Measurements from ENCODE around the gene GADD45GIP1. TPM values are rescaled to one million over a fixed set of nuclear protein-coding genes. Genes with fewer than 3 reads are reported as not detected.
A peak's percentile ranks its signal among the peaks of the same experiment; 100 is the strongest.

The GADD45GIP1 gene
- 10 to 100 TPM; 23.2 to 46.5 (median 28.4) TPM for polyA plus RNA-seq (ENCODE audit: insufficient read length in 4 of 4)

DNA sequence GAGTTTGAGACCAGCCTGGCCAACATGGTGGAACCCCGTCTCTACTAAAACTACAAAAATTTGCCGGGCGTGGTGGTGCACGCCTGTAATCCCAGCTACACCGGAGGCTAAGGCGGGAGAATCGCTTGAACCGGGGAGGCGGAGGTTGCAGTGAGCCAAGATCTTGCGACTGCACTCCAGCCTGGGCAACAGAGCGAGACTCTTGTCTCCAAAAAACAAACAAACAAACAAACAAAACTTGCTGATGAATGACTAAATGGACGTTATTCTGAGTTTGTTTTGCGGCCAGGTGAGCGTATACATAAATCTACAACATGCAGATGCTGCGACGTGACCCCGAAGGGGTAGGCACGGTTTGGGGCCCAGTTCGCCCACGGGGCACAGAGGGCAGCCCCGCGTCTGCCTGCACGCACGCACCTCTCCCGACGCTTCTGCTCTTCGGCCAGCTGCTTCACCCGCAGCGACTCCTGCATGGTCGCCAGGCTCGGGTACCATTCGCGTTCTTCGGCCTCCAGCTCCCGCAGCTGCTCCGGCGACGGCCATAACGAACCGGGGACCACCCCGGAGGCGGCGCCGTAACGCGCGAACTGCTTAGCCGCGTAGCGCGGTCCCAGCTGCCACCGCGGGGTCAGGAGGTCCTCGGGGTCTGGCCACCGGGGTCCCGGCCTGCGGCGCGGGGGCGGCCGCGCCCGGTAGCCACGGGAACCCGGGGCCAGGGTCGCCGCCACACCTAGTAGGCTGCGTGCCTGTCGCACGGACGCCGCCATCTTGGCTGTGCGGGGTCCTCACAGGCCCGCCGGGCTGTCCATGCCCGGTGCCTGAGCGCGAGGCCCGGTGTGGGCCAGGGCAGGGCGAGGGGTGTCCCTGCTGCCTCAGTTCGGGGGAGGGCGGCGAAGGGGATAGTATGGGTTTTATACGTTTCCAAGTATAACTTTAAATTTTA, at the start of gene GADD45GIP1:
Gene GADD45GIP1 (minus strand): TSS at position 778 of the 943 bp plus-strand sequence. CDS start 11 bp downstream, at position 767.
- DNase-seq (ENCODE audit: low read depth in 4 of 4, low spot score in 3 of 4), result peak in 1 of 4 donors; percentile 66

DNA sequence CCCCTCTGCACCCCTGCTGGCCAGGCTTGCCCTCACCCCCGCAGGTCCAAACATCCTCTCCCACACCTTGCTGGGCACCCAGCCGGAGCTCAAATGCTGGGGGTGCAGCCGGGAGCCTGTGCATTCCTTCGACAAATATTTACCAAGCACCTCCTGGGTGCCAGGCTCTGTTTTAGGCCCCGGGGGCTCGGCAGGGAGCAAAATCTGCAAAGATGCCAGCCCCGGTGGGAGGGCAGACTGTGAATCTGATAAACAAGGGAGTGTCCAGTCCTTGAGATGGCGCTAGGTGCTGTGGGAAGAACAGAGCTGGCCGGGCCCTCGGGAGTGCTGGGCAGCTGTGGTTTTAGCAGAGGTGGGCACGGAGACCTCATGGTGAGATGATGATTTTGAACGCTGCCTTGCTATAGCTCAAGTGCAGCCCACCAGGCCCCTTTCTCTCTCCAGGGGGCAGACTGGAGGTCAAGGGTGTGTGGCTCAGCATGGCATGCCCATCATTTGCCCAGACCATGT, 48.9 kb upstream of the GADD45GIP1 start:
- DNase-seq (ENCODE audit: low read depth in 4 of 4, low spot score in 3 of 4), result no peak

DNA sequence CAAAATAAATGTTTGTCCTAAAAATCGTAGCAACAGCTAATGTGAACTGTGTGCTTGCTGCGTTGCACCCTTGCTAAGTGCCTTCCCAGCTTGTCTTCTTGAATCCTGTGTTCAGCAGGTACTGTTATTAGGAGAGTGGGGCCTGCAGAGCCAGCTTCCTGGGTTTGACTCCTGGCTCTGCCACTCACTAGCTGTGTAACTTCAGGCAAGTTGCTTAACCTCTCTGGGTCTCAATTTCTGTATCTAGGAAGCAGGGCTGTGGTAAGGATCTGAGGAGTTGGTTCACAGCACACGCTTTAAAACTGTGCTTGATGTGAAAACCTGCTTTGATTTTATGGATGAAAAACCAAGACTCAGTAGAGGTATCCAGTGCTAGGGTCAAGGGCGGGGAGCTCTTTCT, 48.2 kb upstream of the GADD45GIP1 start:
- no peak for DNase-seq (ENCODE audit: low read depth in 4 of 4, low spot score in 3 of 4)

DNA sequence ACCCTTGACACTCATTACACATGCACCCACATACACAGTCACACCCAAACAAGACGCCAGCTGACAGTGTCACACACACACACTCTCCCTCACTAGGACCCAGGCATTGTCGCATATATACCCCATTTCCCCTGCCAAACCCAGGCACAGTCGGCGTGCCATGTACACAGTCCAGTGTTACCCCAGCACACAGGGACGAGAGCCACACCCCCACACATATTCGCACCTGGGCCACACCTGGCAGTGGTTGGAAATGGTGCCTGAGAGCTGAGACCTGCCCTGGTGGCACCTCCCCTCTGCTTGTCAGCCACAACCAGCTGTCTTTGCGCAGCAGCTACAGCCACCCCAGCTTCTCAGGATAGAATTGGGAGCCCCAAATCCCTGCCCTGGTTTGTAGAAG, 47.2 kb upstream of the GADD45GIP1 start:
- DNase-seq (ENCODE audit: low read depth in 4 of 4, low spot score in 3 of 4), result no peak

DNA sequence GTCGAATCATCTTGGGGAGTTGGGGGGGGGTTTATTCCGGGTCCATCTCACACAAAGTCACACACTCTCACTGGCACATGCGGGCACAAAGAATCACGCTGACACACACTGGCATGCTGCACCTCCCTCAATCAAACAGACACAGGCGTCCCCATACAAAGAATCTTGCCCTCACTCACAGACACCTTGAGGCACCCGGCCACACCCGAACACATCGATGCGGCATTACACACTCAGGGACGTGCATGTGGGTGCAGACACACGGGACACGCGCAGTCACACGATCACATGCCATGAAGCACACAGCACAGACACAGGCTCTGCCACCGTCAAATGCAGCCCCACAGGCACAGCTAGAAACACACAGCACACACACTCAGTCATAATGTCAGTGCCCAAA, 46.1 kb upstream of the GADD45GIP1 start:
- DNase-seq (ENCODE audit: low read depth in 4 of 4, low spot score in 3 of 4), result no peak

DNA sequence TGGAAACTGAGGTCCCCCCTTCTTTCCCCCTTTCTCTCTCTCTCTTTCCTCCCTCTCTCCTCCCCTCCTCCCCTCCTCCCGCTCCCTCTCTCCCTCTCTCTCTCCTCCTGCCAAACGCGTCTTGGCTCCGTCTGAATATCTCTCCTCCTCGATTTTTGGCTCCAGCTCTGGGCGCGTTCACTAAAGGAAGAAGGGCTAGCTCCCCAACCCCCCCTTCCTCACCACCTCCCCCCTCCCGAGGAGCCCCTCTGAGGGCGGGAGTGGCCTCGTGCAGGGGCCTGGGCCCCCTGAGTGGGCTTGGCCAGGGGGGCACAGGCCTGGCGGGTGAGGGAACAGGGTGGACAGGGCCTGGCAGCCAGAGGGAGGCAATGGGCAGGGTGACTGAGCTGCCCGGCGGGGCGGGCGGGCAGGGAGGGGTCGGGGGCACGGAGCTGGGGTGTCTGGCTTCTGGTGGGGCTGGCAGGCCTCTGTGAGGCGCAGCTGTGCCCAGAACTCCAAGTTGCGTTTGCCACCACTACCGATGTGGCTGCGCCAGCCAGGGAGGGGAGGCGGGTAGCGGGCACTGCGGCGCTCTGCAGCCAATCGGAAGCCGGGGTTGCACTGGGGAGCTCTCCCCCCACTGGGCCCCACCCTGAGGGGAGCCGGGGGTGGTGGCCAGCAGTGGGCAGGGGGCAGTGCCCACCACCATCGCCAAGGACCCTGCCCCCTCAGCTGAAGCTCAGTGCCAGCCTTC, 45.3 kb upstream of the GADD45GIP1 start:
- no peak for DNase-seq (ENCODE audit: low read depth in 4 of 4, low spot score in 3 of 4)

DNA sequence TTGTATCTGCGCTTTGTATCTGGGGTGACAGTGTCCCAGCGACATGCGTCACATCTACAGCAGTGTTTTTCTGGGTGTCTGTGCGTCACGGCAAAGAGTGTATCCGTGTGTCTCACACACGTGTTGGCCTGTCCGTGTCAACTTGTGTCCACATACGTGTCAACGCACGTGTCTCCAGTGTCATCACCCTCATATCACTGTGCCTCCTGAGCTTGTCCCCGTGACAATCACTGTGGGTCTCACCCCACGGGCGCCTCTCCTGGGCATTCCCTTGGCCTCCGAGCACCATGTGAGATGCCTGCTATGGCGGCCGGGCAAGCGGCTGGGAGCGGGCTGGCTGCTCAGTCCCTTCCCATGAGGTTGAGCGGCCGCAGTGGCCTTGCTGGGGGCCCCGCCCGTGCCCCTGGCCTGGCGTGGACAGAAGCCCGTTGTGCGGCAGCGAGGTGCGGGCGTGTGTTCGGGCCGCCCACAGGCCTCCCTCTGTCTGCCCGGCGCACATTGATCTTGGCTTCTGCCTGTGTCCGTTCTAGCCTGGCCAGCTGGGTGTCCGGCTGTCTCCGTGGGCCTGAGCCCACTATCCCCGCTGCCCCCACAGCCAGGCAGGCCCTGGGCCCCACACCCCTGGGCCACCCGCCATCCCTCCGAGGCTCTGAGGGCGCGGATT, 44.6 kb upstream of the GADD45GIP1 start:
- DNase-seq (ENCODE audit: low read depth in 4 of 4, low spot score in 3 of 4), result no peak

DNA sequence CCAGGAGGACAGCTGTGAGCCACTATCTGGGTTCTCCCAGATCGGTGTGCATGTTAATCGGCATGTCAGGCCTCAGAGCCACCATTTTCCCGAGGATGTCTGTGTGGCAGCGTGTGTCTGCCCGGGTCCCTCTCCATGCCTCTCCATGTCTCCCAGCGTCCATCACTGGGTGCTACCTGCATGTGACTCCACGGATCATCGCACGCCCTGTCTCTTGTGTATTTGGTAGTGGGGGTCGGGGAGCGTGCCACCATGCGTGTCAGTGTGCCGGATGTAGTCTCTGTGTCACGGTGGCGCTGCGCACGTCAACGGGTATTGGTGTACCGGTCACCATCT, 44.1 kb upstream of the GADD45GIP1 start:
- no peak for DNase-seq (ENCODE audit: low read depth in 4 of 4, low spot score in 3 of 4)

DNA sequence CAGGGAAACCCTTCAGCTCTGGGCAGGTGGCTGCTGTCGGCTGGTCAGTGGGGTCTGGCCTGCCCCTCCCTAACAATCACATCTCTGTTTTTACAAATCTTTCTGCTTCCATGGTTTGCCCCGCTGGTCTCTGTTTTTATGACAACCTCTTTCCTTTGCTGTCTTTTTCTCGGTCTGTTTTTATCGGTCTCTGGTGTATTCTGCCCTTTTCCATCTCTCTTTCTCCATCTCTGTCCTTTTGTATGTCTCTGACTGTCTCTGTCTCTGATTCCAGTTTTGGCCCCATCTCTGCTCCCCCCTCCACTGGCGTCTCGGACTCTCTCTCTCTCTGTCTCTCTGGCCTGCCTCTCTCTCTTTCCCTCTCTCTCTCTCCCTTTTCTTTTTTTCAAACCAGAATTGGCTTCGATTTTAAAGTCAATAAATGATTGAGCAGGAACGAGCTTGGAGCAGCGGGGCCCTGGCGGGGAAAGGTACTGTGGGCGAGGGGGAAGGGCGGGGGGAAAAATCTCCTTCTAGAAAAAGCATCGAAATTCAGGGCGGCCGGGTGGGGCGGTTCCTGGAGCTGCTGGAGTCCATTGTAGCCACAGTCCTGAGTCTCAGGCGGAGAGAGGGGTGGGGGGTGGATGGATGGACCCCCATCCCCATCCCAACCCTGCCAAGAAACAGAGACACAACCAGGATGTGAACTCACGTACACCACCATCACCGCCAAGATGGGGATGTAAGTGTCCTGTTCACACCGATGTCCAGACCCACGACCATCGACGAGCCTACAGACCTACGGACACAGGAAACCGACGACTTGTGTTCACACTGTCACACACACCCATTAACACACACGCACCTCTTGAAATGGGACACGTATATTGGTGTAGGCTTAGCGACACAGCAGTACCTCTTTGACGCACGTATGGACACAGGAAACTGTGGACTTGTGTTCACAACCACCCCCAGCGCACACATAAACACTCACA, 41.2 kb upstream of the GADD45GIP1 start:
- DNase-seq (ENCODE audit: low read depth in 4 of 4, low spot score in 3 of 4), result no peak

DNA sequence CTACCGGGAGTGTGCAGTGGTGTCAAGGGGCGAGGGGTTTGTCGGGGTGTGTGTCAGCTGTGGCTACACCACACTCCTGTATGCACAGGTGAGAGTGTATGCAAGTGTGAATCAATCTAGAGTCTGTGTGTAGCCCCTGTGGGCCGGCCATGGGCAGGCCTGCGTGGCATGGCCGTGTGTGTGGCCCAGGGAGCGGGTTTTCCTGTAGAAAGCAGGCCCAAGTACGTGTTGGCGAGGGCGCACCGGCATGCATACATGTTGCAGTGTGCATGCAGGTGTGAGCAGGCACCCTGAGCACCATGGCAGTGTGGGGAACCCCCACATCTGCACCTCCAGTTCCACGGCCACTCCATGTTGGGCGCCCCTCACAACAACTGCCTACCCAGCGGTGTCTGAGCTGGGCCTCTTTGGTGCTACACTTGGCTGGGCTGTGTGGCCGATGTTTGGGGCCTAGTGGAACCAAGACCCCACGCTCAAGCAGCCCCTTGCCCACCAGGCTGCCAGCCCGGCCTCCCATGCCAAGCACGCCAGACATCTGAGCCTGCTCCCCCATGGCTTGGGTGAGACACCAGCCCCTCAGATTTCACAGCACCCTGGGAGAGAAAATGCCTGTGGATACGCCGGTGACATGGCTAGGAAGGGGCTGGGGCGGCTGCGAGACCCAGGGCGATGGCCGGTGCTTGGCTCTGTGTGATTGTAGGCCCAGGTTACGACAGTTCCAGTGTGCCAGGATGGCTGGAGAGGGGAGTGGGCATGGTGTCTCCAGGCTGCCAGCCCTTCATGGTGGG, 40.4 kb upstream of the GADD45GIP1 start:
- no peak for DNase-seq (ENCODE audit: low read depth in 4 of 4, low spot score in 3 of 4)

DNA sequence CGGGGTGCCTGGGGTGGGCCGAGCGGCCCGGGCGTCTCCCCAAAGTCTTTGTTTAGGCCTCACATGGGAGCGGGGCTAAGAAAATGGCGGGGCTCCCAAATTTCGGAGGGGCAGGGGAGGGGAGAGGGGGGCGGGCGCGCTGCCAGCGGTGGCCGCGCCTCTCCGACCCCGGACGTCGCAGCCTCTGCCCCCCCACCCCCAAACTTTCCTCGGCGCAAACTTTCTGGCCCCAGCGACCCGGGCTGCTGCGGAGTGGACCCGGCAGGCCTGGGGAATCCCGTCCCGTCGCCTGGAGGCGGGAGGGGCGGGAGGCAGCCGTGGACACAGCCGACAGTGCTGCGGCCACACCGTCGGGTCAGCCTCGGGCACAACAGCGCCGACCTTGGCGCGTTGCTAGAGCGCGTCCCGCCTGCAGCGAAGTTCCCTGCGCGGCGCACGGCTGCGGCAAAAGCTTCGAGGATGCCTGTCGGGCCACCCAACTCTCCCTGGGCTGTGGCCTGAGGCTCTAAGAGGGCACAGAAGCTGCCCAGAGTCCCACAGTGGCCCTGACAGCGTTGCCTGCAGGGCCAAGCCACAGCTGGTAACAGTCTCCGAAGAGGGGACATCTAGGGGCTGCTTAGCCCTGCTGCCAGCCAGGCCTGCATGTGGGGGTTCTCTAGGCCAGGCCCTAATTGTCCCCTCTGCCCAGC, 39.5 kb upstream of the GADD45GIP1 start:
- no peak for DNase-seq (ENCODE audit: low read depth in 4 of 4, low spot score in 3 of 4)

DNA sequence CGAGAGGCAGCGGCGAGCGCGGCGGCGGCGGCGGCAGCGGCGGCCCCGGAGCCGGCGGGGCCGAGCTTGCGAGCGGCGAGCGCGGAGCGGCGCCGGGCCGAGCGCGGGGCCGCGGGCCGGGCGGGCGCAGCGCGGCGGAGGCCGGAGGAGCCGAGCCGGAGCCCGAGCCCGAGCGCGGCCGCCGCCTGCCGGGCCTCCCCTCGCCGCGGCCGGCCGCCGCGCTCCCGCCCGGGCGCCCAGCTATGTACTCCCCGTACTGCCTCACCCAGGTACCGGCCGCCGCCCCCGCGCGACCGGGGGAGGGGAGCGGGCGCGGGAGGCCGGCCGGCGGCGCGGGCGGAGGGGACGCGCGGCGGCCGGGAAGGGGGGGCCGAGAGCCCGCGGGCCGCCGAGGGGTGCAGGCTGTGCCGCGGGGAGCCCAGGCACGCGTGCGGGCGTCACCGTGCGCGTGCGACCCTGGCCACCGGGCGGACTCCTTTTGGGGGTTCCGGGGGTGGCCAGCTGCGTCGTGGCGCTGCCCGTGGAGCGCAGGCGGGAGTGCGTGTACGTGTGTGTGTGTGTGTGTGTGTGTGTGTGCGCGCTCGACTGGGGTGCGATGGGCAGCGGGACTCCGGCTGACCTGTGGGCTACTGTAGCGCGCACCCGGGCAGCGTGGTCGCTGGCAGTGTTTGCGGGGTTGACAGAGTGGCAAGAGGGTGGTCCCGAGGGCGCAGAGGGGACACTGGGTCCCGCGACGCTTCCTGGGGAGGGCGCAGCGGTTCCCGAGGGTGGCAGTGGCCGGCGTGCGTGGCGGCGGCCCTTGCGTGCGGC, 38.8 kb upstream of the GADD45GIP1 start:
- DNase-seq (ENCODE audit: low read depth in 4 of 4, low spot score in 3 of 4), result no peak

DNA sequence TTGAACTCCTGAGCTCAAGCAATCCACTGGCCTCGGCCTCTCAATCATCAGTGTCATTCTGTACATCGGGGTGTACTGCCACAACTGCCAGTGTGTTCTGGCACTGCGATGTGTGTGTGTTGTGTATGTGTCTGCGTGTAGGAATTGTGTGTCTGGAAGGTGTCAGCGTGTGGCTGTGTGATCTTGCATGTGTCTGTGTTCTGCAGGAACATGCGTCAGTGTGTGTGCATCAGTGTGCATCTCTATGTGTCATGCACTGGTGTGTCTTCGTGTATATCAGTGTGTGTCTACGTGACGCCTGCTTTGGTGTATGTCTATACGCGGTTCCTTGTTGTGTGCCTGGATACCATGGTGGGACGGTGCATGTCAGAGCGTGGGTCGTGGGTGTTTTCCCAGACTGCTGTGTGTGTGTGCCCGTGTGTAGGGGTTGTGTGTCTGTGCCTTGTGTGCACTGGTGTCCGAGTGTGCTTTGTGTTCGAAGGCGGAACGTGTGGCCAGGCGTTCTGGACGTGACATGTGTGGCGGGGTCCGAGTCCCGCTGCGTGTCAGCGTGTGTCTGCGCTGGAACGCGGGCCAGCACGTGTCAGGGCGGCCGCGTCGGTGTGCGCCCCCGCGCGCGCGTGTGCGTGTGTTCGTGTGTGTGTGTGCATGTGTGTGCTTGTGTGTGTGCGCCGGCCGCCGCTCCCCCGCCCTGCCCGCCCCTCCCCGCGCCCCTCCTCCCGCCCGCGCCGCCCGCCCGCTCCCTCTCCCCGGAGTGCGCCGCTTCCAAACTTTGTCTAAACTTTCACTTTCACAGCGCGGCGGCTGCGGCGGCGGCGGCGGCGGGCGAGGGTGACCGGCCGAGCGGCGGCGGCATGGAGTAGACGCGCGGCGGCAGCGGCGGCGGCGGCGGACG, 37.9 kb upstream of the GADD45GIP1 start, which contains the start of gene NFIX:
Gene NFIX (plus strand): TSS at position 775 of the 895 bp plus-strand sequence. CDS start 363 bp downstream, outside the sequence.
- no peak for DNase-seq (ENCODE audit: low read depth in 4 of 4, low spot score in 3 of 4)

DNA sequence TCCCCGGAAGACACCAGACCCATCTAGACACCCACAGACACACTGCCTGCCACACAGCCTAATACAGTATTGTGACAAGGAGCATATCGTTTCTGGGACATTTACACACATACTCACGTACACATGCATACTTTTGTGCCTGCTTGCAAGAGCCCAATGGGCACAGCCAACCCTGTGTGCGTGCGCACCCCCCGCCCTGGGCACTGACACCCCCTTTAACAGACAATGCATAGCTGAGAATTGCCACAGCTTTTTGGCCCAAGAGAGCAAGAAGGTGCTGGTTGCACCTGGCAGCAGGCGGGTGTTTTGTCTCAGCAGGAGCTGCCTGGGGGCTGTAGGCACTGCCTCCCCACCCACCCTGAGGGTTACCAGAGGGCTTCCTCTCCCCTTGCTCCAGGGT, 36.5 kb upstream of the GADD45GIP1 start:
- no peak for DNase-seq (ENCODE audit: low read depth in 4 of 4, low spot score in 3 of 4)

DNA sequence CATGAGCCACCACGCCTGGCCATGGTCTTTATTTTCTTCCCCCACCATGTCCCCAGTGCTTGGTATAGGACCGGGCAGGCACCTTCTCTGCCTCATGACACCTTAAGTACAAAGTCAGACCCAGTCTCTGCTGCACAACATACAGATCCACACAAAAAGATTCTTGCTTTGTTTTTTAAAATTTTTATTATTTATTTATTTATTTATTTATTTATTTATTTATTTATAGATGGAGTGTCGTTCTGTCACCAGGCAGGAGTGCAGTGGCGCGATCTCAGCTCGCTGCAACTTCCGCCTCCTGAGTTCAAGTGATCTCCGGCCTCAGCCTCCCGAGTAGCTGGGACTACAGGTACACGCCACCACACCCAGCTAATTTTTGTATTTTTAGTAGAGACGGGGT, 35.7 kb upstream of the GADD45GIP1 start:
- DNase-seq (ENCODE audit: low read depth in 4 of 4, low spot score in 3 of 4), result no peak

DNA sequence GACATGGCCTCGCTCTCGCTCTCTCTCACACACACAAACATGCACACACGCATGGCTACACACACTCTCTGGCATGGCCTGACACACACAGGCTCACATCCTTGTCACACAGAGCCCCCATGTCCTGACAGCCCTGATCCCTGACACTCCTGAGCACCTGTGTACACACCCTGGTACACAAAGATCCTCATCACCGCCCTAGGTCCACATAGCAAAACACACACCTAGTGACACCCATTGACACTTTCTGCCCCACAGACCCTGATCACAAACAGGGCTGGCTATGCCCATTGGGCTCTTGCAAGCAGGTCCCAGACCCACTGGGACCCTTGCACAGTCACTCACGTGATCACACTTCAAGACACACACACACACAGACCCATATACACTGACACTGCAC, 34.3 kb upstream of the GADD45GIP1 start:
- DNase-seq (ENCODE audit: low read depth in 4 of 4, low spot score in 3 of 4), result no peak

DNA sequence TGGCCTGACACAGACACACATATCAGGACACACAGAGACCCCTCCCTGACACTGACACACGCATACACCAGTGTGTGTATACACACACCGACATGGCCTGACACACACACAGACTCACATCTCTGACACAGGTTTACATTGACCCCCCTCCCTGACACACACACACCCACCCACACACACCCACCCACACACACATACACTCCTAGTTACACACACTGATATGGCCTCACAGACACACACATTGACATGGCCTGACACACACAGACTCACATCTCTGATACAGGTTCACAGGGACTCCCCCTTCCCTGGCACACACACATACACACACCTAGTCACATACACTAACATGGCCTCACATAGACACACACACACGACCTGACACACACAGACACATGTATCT, 33.8 kb upstream of the GADD45GIP1 start:
- DNase-seq (ENCODE audit: low read depth in 4 of 4, low spot score in 3 of 4), result no peak

Measured in left renal pelvis (tissue), 4 donors.